ENCODE results near the gene RPL19.

- TF ChIP-seq CTCF (conservative IDR thresholded peaks at IDR 0.05): no peak
- no peak for TF ChIP-seq ZFX (IDR thresholded peaks at IDR 0.05)
Observed at GRCh38 chr17:39222866-39223834, 23.1 kb downstream of the RPL19 start.
